Trophoblast cell (in vitro differentiated cells and primary cell): ENCODE measurements around the gene ARRDC3.
"Not testable (repeated sequence)": the region's sequence is repeated elsewhere in the genome, so short reads cannot be mapped to it uniquely, and the experiment has no call there.

ENCODE experiments used
- DNase-seq, 2 donors: peaks; one replicate each; pipeline ENCODE4 v3.0.0-alpha.2; 2016
- H2AFZ ChIP-seq: 2 replicates; pipeline ENCODE4 v1.6.1; 2013; ENCODE audit warnings: low read length, moderate library complexity, mild to moderate bottlenecking; ENCODE audit not compliant: insufficient read depth, poor library complexity
- H2AK5ac ChIP-seq: 2 replicates; pipeline ENCODE4 v1.6.1; 2013; ENCODE audit warnings: mild to moderate bottlenecking, low read length
- H2BK120ac ChIP-seq: 2 replicates; pipeline ENCODE4 v1.6.1; 2013; ENCODE audit warnings: low read length, mild to moderate bottlenecking, moderate library complexity; ENCODE audit not compliant: insufficient read depth, poor library complexity
- H2BK12ac ChIP-seq: 2 replicates; pipeline ENCODE4 v1.6.1; 2013; ENCODE audit warnings: mild to moderate bottlenecking, low read length, moderate library complexity
- H2BK5ac ChIP-seq: 2 replicates; pipeline ENCODE4 v1.6.1; 2013; ENCODE audit warnings: low read length, low read depth, moderate library complexity, mild to moderate bottlenecking; ENCODE audit not compliant: poor library complexity
- H3K14ac ChIP-seq: 2 replicates; pipeline ENCODE4 v1.6.1; 2013; ENCODE audit warnings: mild to moderate bottlenecking, low read length
- H3K18ac ChIP-seq: 2 replicates; pipeline ENCODE4 v1.6.1; 2013; ENCODE audit warnings: mild to moderate bottlenecking, low read length
- H3K23ac ChIP-seq: 2 replicates; pipeline ENCODE4 v1.6.1; 2013; ENCODE audit warnings: low read length
- H3K27ac ChIP-seq: 2 replicates; pipeline ENCODE4 v1.5.1; 2013; ENCODE audit warnings: low read depth, mild to moderate bottlenecking, inconsistent platforms, low read length, moderate library complexity
- H3K27me3 ChIP-seq: 2 replicates; pipeline ENCODE4 v1.6.1; 2013; ENCODE audit warnings: inconsistent platforms, mild to moderate bottlenecking, low read length, moderate library complexity; ENCODE audit not compliant: insufficient read depth
- H3K36me3 ChIP-seq, 2 experiments: 1 replicate in 1 of 2; 2 replicates in 1 of 2; pipeline ENCODE4 v1.6.1; 2013; ENCODE audit warnings: low read length in 2 of 2, mild to moderate bottlenecking in 2 of 2, moderate library complexity in 1 of 2; ENCODE audit not compliant: insufficient read depth in 2 of 2, control insufficient read depth in 1 of 2
- H3K4ac ChIP-seq: 2 replicates; pipeline ENCODE4 v1.6.1; 2013; ENCODE audit warnings: low read depth, mild to moderate bottlenecking, low read length, moderate library complexity
- H3K4me1 ChIP-seq, 2 experiments: 1 replicate in 1 of 2; 2 replicates in 1 of 2; pipeline ENCODE4 v1.6.1; 2013; ENCODE audit warnings: low read length in 2 of 2, mild to moderate bottlenecking in 2 of 2, moderate library complexity in 1 of 2; ENCODE audit not compliant: insufficient read depth in 2 of 2, control insufficient read depth in 1 of 2
- H3K4me2 ChIP-seq: 2 replicates; pipeline ENCODE4 v1.6.1; 2013; ENCODE audit warnings: inconsistent platforms, mild to moderate bottlenecking, low read length, moderate library complexity
- H3K4me3 ChIP-seq: 2 replicates; pipeline ENCODE4 v1.5.1; 2013; ENCODE audit warnings: mild to moderate bottlenecking, low read depth, low read length, inconsistent platforms
- H3K79me1 ChIP-seq: one replicate; pipeline ENCODE4 v1.6.1; 2013; ENCODE audit warnings: low read length
- H3K79me2 ChIP-seq: 2 replicates; pipeline ENCODE4 v1.6.1; 2013; ENCODE audit warnings: low read length, mild to moderate bottlenecking; ENCODE audit not compliant: control insufficient read depth, insufficient read depth, poor library complexity
- H3K9ac ChIP-seq: 2 replicates; pipeline ENCODE4 v1.6.1; 2013; ENCODE audit warnings: mild to moderate bottlenecking, low read length
- H3K9me3 ChIP-seq: 2 replicates; pipeline ENCODE4 v1.6.1; 2013; ENCODE audit warnings: low read depth, mild to moderate bottlenecking, control low read depth, inconsistent platforms, low read length; ENCODE audit not compliant: insufficient read depth
- H4K12ac ChIP-seq: 2 replicates; pipeline ENCODE4 v1.6.1; 2013; ENCODE audit warnings: low read depth, mild to moderate bottlenecking, low read length, moderate library complexity
- H4K8ac ChIP-seq: 2 replicates; pipeline ENCODE4 v1.6.1; 2013; ENCODE audit warnings: low read depth, mild to moderate bottlenecking, low read length, moderate library complexity
- H4K91ac ChIP-seq: one replicate; pipeline ENCODE4 v1.6.1; 2013; ENCODE audit warnings: low read depth, mild to moderate bottlenecking, low read length, moderate library complexity
- WGBS: extraction: QIAGEN DNeasy Blood & Tissue Kit; methylation state at CpG from one replicate; pipeline ENCODE4 v1.1.7; 2013; ENCODE audit warnings: missing lambda C conversion rate; ENCODE audit not compliant: insufficient read length, insufficient coverage; ENCODE audit errors: extremely low coverage; 5-methylcytosine and 5-hydroxymethylcytosine counted together

The ARRDC3 gene

DNA sequence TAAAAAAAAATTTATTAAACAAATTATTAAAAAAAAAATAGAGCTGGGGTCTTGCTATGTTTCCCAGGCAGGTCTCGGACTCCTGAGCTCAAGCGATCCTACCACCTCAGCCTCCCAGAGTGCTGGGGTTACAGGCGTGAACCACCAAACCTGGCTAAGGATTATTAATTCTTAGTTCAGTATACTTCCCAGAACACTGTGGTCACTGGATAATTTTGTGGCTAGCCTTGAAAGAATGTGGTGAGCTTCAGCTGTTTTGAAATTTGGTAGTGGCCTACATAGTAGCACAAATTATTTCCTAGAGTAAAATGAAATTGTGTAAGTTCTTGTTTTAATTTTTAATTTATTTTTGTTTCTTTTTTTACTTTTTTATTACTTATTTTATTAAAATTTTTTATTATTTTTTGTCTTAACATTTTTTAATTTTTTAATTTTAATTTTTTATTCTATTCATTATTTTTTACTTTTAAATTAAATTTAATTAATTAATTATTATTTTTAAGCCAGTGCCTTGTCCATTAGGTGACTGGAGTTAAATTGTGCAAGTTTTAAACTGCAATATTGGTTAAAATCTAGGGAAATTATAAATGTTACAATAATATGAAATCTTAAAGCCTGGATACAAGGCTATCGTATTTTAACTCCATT lies 23.0 kb downstream of the ARRDC3 start:
- no peak overlapping the region for H2AFZ ChIP-seq
- H3K9ac ChIP-seq = no peak overlapping the region
- no peak overlapping the region for H3K4me3 ChIP-seq
- H3K23ac ChIP-seq = no peak overlapping the region
- H2BK120ac ChIP-seq = no peak overlapping the region
- H2BK5ac ChIP-seq = no peak overlapping the region
- H3K79me1 ChIP-seq = no peaks in the 10 kb centered on the region
- H4K12ac ChIP-seq = no peak overlapping the region
- no CpG with 5 or more reads among the region's 4 CpGs for WGBS
- H3K4me1 ChIP-seq = peaks cover 4% of the 10 kb centered on the region in 2 experiments
- no peaks in the 10 kb centered on the region for H3K36me3 ChIP-seq
- no peaks in the 10 kb centered on the region for H3K9me3 ChIP-seq
- H3K4me2 ChIP-seq = no peak overlapping the region
- no peaks in the 10 kb centered on the region for H3K27me3 ChIP-seq
- no peak overlapping the region for H3K14ac ChIP-seq
- no peak overlapping the region for H2BK12ac ChIP-seq
- no peak overlapping the region for H3K18ac ChIP-seq
- no peak overlapping the region for H4K8ac ChIP-seq
- no peak overlapping the region for H3K4ac ChIP-seq
- H3K27ac ChIP-seq = no peak overlapping the region
- no peak overlapping the region for H4K91ac ChIP-seq
- DNase-seq = no peak
- no peak overlapping the region for H2AK5ac ChIP-seq
- H3K79me2 ChIP-seq = no peaks in the 10 kb centered on the region

DNA sequence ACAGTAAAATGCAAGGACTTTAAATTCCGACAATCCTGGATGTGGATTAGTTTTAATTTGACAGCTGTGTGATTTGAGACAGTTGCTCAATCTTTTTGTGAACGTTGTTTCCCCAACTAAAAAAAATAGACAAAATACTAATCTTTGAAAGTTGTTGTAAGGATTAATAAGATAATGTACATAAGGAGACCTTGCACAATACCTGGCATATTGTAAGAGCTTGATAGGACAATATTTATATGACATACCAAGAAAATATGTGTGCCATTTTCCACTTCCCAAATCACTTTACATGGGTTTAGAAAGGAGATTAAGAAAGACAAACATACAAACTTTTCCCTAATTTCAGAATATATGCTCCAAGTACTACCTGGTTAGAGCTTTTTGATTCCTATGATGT lies 25.3 kb downstream of the ARRDC3 start:
- H4K8ac ChIP-seq = no peak overlapping the region
- no peak for DNase-seq
- no CpG with 5 or more reads among the region's 2 CpGs for WGBS

DNA sequence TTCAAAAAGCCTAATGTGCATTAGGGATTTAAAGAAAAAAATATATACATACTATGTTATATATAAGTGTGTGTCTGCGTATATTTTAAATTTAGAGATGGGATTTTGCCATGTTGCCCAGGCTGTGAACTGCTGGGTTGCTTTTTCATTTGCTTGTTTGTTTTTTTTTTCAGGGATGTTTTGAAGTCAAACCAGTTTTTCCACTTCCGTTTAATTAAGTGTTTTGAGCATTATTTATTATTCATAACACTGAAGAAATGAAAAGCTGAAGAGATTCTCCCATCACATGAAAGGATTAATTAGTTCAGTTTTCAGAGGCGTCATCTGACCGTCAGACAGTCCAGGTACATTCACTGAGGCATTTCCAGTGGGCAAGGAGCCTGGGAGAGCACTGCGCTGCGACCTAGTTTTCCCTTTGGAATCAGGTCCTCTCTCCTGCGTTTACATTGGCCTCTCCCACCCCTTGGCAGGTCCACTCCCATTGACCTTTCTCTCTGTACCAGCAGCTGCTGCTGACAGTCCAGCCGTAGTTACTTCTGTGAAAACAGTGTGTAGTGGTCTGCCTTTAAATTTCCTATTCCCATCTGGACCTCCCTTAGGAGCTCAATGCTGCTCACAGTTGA lies 26.0 kb downstream of the ARRDC3 start:
- H2BK12ac ChIP-seq = no peak overlapping the region
- no peak overlapping the region for H3K27ac ChIP-seq
- H3K4ac ChIP-seq = no peak overlapping the region
- peaks cover 4% of the 10 kb centered on the region in 2 experiments for H3K4me1 ChIP-seq
- H3K18ac ChIP-seq = no peak overlapping the region
- no peak overlapping the region for H2AFZ ChIP-seq
- H4K8ac ChIP-seq = no peak overlapping the region
- H3K36me3 ChIP-seq = no peaks in the 10 kb centered on the region
- no peak overlapping the region for H3K23ac ChIP-seq
- WGBS = no CpG with 5 or more reads among the region's 8 CpGs
- H2AK5ac ChIP-seq = no peak overlapping the region
- no peak overlapping the region for H3K4me3 ChIP-seq
- H4K12ac ChIP-seq = no peak overlapping the region
- H3K4me2 ChIP-seq = no peak overlapping the region
- H3K79me2 ChIP-seq = no peaks in the 10 kb centered on the region
- no peaks in the 10 kb centered on the region for H3K27me3 ChIP-seq
- no peak overlapping the region for H2BK120ac ChIP-seq
- H3K79me1 ChIP-seq = no peaks in the 10 kb centered on the region
- H4K91ac ChIP-seq = no peak overlapping the region
- no peak overlapping the region for H2BK5ac ChIP-seq
- no peaks in the 10 kb centered on the region for H3K9me3 ChIP-seq
- peak in 1 of 2 donors; percentile 39 for DNase-seq
- H3K9ac ChIP-seq = no peak overlapping the region
- H3K14ac ChIP-seq = no peak overlapping the region

More for the DNA sequence above, 25.3 kb downstream of the ARRDC3 start:
- Histone ChIP-seq H3K14ac (no peak overlapping the region), H4K91ac (no peak overlapping the region), H2BK12ac (no peak overlapping the region), H3K18ac (no peak overlapping the region), H3K4ac (no peak overlapping the region), H3K27me3 (no peaks in the 10 kb centered on the region), H3K4me1 (peaks cover 4% of the 10 kb centered on the region in 2 experiments), H3K4me2 (no peak overlapping the region), H2BK5ac (no peak overlapping the region), H4K12ac (no peak overlapping the region), H2AFZ (no peak overlapping the region), H3K27ac (no peak overlapping the region), H3K79me2 (no peaks in the 10 kb centered on the region), H2AK5ac (no peak overlapping the region), H2BK120ac (no peak overlapping the region), H3K4me3 (no peak overlapping the region), H3K79me1 (no peaks in the 10 kb centered on the region), H3K9me3 (no peaks in the 10 kb centered on the region), H3K36me3 (no peaks in the 10 kb centered on the region), H3K9ac (no peak overlapping the region), H3K23ac (no peak overlapping the region)

DNA sequence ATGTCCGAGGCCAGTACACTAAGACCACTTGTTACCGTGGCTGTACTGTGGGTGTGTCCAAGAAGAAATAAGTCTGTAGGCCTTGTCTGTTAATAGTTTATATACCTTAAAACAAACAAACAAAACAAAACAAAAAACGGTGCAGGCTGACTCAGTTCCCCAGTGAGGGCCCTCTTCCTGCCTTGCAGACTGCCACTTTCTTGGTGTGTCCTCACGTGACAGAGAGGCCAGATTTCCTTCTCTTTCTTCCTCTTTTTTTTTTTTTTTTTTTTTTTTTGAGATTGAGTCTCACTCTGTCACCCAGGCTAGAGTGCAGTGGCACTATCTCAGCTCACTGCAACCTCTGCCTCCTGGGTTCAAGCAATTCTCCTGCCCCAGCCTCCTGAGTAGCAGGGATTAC lies 28.2 kb downstream of the ARRDC3 start:
- not testable (repeated sequence) for H3K27me3 ChIP-seq, H3K79me1 ChIP-seq, H3K4me3 ChIP-seq, H3K4ac ChIP-seq, H3K79me2 ChIP-seq, H3K4me1 ChIP-seq, H2BK120ac ChIP-seq, H2BK12ac ChIP-seq, DNase-seq, H3K9me3 ChIP-seq, H2BK5ac ChIP-seq, H3K27ac ChIP-seq, H4K8ac ChIP-seq, H3K14ac ChIP-seq, H3K18ac ChIP-seq, H3K23ac ChIP-seq, H3K36me3 ChIP-seq, H3K9ac ChIP-seq, H4K12ac ChIP-seq, H2AFZ ChIP-seq, H4K91ac ChIP-seq, H3K4me2 ChIP-seq, H2AK5ac ChIP-seq
- WGBS = no CpG with 5 or more reads among the region's 4 CpGs
